ENCODE results near the gene BAD. TPM values are rescaled to one million over a fixed set of nuclear protein-coding genes. Genes with fewer than 3 reads are reported as not detected.

The BAD gene
- total RNA-seq, 2 donors from 2014 or later: 140 to 161 TPM

GRCh38 chr11:64283092-64283491 is 1.4 kb downstream of the BAD start:
- TF ChIP-seq POLR2A (IDR thresholded peaks at IDR 0.05): no peak
- no peak for TF ChIP-seq POLR2AphosphoS5 (IDR thresholded peaks at IDR 0.05)
- no peak for TF ChIP-seq CTCF (IDR thresholded peaks at IDR 0.05)
- WGBS: 100% methylated on average over 3 of the region's 3 CpGs
- Histone ChIP-seq H3K27me3 (replicated peaks; ENCODE audit: insufficient read depth) (no peaks in the 10 kb centered on the region), H3K4me1 (replicated peaks) (peaks cover 7% of the 10 kb centered on the region), H3K4me3 (peak overlapping the region in 1 of 2 donors; percentile 80), H3K9me3 (no peaks in the 10 kb centered on the region), H3K36me3 (no peaks in the 10 kb centered on the region), H3K27ac (no peak overlapping the region)
- intact Hi-C loops (cut with DNase I): no loop called here
- DNase-seq (ENCODE audit: low spot score): no peak

DNA sequence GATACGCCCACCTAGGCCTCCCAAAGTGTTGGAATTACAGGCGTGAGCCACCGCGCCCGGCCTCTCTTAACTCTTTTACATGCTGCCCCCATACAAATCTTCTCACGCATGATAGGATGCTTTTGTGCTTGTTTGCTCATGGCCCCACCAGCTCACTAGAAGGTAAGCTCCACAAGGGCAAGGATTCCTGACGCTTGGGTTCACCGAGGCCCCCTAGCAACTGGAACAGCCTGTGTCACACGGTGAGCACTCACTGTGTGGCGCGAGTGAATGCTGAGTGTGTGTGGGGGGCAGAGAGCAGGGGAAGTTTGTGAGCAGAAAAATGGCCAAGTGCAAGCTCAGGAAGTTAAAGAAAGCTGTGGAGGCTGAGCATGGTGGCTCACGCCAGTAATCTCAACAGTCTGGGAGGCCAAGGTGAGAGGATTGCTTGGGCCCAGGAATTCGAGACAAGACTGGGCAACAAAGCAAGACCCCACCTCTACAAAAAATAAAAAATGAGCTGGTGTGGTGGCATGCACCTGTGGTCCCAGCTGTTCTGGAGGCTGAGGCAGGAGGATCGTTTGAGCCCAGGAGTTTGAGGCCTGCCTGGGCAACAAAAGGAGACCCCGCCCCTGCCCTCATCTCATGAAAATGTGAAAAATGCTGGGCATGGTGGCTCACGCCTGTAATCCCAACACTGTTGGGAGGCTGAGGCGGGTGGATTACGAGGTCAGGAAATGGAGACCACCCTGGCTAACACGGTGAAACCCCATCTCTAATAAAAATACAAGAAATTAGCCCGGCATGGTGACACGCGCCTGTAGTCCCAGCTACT is 2.3 kb downstream of the BAD start:
- no peak for DNase-seq (ENCODE audit: low spot score)
- Histone ChIP-seq H3K27ac (no peak overlapping the region), H3K27me3 (replicated peaks; ENCODE audit: insufficient read depth) (no peaks in the 10 kb centered on the region), H3K4me1 (replicated peaks) (peaks cover 7% of the 10 kb centered on the region), H3K4me3 (no peak overlapping the region), H3K36me3 (no peaks in the 10 kb centered on the region), H3K9me3 (no peaks in the 10 kb centered on the region)
- TF ChIP-seq POLR2A (IDR thresholded peaks at IDR 0.05) (no peak), POLR2AphosphoS5 (IDR thresholded peaks at IDR 0.05) (no peak), CTCF (IDR thresholded peaks at IDR 0.05) (no peak)
- intact Hi-C loops (cut with DNase I): no loop called here
- WGBS: 93% methylated on average over 22 of the region's 22 CpGs

GRCh38 chr11:64278576-64279190 is 5.8 kb downstream of the BAD start:
- Histone ChIP-seq H3K36me3 (no peaks in the 10 kb centered on the region), H3K9me3 (no peaks in the 10 kb centered on the region), H3K27me3 (replicated peaks; ENCODE audit: insufficient read depth) (no peaks in the 10 kb centered on the region), H3K4me1 (replicated peaks) (peaks cover 4% of the 10 kb centered on the region), H3K27ac (no peak overlapping the region), H3K4me3 (no peak overlapping the region)
- intact Hi-C loops (cut with DNase I): no loop called here
- no peak for DNase-seq (ENCODE audit: low spot score)
- no peak for TF ChIP-seq POLR2AphosphoS5 (IDR thresholded peaks at IDR 0.05)
- TF ChIP-seq CTCF (IDR thresholded peaks at IDR 0.05): no peak
- TF ChIP-seq POLR2A (IDR thresholded peaks at IDR 0.05): no peak
- 81% methylated on average over 8 of the region's 8 CpGs for WGBS

DNA sequence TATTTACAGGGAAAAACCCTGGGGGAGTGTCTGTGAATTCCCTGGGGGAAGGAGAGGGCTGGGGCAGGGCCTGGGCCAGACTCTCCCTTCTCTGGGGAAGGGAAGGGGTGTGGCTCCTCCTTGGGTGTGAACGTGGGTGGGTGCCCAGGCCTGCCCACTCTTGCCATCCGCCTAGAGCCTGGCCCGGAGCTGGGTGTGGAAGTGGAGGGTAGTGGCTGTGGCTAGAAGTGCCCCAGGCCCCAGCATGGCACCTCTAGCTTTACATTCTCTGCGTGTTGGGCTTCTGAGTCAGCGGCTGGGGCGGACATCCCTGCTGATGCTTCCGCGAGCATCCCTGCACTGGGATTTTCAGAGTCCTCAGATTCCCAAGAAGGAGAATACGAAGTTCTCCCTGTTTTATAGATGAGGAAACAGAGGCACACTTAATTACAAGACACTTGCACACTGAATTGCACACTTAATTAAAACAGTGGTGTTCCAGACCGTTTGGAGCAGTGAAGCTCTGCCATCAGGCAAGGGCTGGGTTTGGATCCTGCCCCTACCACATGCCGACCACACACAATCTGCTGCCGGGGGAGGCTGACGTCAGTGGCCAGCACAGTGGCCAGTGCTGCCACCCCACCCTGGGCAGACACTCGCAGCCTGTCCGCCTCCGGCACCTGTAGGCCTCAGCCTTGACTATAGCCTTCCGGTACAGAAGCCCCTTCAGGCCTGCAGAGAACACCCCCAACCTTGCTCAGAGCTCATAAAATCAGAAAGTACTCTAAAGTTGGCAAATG is 7.6 kb downstream of the BAD start:
- no peaks in the 10 kb centered on the region for H3K36me3 ChIP-seq
- no peak for DNase-seq (ENCODE audit: low spot score)

More for the DNA sequence above, 7.6 kb downstream of the BAD start:
- Histone ChIP-seq H3K27ac (no peak overlapping the region), H3K9me3 (no peaks in the 10 kb centered on the region), H3K4me3 (no peak overlapping the region), H3K4me1 (replicated peaks) (no peaks in the 10 kb centered on the region), H3K27me3 (replicated peaks; ENCODE audit: insufficient read depth) (no peaks in the 10 kb centered on the region)
- intact Hi-C loops (cut with DNase I): no loop called here
- TF ChIP-seq POLR2A (IDR thresholded peaks at IDR 0.05) (no peak), POLR2AphosphoS5 (IDR thresholded peaks at IDR 0.05) (no peak), CTCF (IDR thresholded peaks at IDR 0.05) (no peak)
- WGBS: 61% methylated on average over 17 of the region's 17 CpGs
